ENCODE results near the gene IL31. TPM values are rescaled to one million over a fixed set of nuclear protein-coding genes. Genes with fewer than 3 reads are reported as not detected.

IL31 gene
- total RNA-seq, 2 experiments from 2014 or later, result not detected

DNA sequence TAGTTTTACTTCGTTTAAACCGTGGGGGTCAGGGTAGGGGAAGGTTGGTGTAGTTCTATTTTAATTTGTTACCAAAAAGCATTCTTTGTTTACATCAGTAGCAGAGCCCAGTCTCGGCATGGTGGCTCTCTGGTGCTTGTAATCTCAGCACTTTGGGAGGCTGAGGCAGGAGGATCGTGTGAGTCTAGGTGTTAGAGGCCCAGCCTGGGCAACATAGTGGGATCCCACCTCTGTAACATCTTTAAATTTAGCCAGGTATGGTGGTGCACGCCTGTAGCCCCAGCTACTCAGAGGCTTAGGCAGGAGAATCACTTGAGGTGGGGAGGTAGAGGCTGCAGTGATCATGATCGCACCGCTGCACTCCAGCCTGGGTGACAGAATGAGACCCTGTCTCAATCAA is 11.1 kb upstream of the IL31 start:
- CTCF ChIA-PET (ENCODE audit: unreplicated experiment), result no interaction called here
- no peak overlapping the region for H3K27ac ChIP-seq (ENCODE audit: low read depth, low read length, poor library complexity, severe bottlenecking)
- no TSS peak for BruUV-seq (replicated peaks)

GRCh38 chr12:122184517-122184916 is 10.5 kb upstream of the IL31 start:
- Histone ChIP-seq H4K20me1 (ENCODE audit: insufficient read depth, low read length) (no peaks in the 10 kb centered on the region), H3K79me2 (ENCODE audit: insufficient read depth, low read depth, low read length) (no peaks in the 10 kb centered on the region), H3K36me3 (ENCODE audit: insufficient read depth, low read length) (no peaks in the 10 kb centered on the region), H3K27ac (ENCODE audit: low read depth, low read length, poor library complexity, severe bottlenecking) (no peak overlapping the region), H3K4me3 (ENCODE audit: low read depth, low read length, poor library complexity, severe bottlenecking) (no peak overlapping the region), H3K9me2 (ENCODE audit: insufficient read depth, low read length) (no peaks in the 10 kb centered on the region), H3K4me2 (ENCODE audit: low read length) (no peak overlapping the region), H3K4me1 (ENCODE audit: insufficient read depth, low read length, poor library complexity, severe bottlenecking) (no peaks in the 10 kb centered on the region), H3K9me3 (ENCODE audit: low read length) (no peaks in the 10 kb centered on the region), H2AFZ (ENCODE audit: low read length) (0 out of 2 replicates have a peak overlapping the region, but pooled peaks have one; percentile 17)
- DNase-seq (ENCODE audit: low spot score), result no peak
- intact Hi-C loops (cut with micrococcal nuclease; ENCODE audit: unreplicated experiment), result no loop called here
- POLR2A ChIA-PET, result no interaction called here
- TF ChIP-seq EZH2phosphoT487 (IDR thresholded peaks at IDR 0.05; ENCODE audit: borderline replicate concordance, low read depth, low read length), result no peak
- TF ChIP-seq CTCF (conservative IDR thresholded peaks at IDR 0.05; ENCODE audit: low read length), result no peak
- BruUV-seq (replicated peaks), result no TSS peak
- CTCF ChIA-PET (ENCODE audit: unreplicated experiment), result no interaction called here

More for the DNA sequence above, 11.1 kb upstream of the IL31 start:
- no peaks in the 10 kb centered on the region for H3K36me3 ChIP-seq (ENCODE audit: insufficient read depth, low read length)
- POLR2A ChIA-PET, result no interaction called here
- H3K9me2 ChIP-seq (ENCODE audit: insufficient read depth, low read length), result no peaks in the 10 kb centered on the region
- H3K4me3 ChIP-seq (ENCODE audit: low read depth, low read length, poor library complexity, severe bottlenecking), result no peak overlapping the region
- no peak overlapping the region for H3K4me2 ChIP-seq (ENCODE audit: low read length)
- no peak overlapping the region for H2AFZ ChIP-seq (ENCODE audit: low read length)
- no peak for DNase-seq (ENCODE audit: low spot score)
- TF ChIP-seq CTCF (conservative IDR thresholded peaks at IDR 0.05; ENCODE audit: low read length) (no peak), EZH2phosphoT487 (IDR thresholded peaks at IDR 0.05; ENCODE audit: borderline replicate concordance, low read depth, low read length) (no peak)
- no peaks in the 10 kb centered on the region for H3K79me2 ChIP-seq (ENCODE audit: insufficient read depth, low read depth, low read length)
- intact Hi-C loops (cut with micrococcal nuclease; ENCODE audit: unreplicated experiment), result no loop called here
- no peaks in the 10 kb centered on the region for H4K20me1 ChIP-seq (ENCODE audit: insufficient read depth, low read length)
- H3K9me3 ChIP-seq (ENCODE audit: low read length), result no peaks in the 10 kb centered on the region
- no peaks in the 10 kb centered on the region for H3K4me1 ChIP-seq (ENCODE audit: insufficient read depth, low read length, poor library complexity, severe bottlenecking)

DNA sequence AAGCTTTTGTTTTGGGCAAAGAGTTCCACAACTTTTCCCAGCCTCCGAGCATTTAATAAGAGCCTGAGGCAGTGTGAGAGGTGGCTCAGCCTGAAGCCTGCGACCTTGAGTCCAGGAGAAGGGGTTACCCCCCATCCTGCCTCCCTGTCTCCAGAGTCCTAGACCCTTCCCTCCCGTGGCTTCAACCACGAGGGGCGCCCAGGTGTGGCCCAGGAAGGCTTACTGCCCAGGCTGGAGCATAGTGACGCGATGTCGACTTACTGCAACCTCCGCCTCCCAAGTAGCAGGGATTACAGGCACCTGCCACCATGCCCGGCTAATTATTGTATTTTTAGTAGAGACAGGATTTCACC is 9.5 kb upstream of the IL31 start:
- H3K9me2 ChIP-seq (ENCODE audit: insufficient read depth, low read length), result no peaks in the 10 kb centered on the region
- H3K4me1 ChIP-seq (ENCODE audit: insufficient read depth, low read length, poor library complexity, severe bottlenecking), result no peaks in the 10 kb centered on the region
- ChIA-PET POLR2A (interaction anchor here (0.6 kb wide), 1 partner anchor 85 kb away, joined by 3 read pairs; no protein-coding TSS in a partner anchor), CTCF (ENCODE audit: unreplicated experiment) (no interaction called here)
- H2AFZ ChIP-seq (ENCODE audit: low read length), result no peak overlapping the region
- intact Hi-C loops (cut with micrococcal nuclease; ENCODE audit: unreplicated experiment), result no loop called here
- BruUV-seq (replicated peaks), result no TSS peak
- H4K20me1 ChIP-seq (ENCODE audit: insufficient read depth, low read length), result no peaks in the 10 kb centered on the region
- H3K4me2 ChIP-seq (ENCODE audit: low read length), result no peak overlapping the region; the same call in 1 of the 2 replicates
- TF ChIP-seq CTCF (conservative IDR thresholded peaks at IDR 0.05; ENCODE audit: low read length) (no peak), EZH2phosphoT487 (IDR thresholded peaks at IDR 0.05; ENCODE audit: borderline replicate concordance, low read depth, low read length) (no peak)
- no peaks in the 10 kb centered on the region for H3K36me3 ChIP-seq (ENCODE audit: insufficient read depth, low read length)
- no peak for DNase-seq (ENCODE audit: low spot score)
- H3K4me3 ChIP-seq (ENCODE audit: low read depth, low read length, poor library complexity, severe bottlenecking), result no peak overlapping the region
- H3K9me3 ChIP-seq (ENCODE audit: low read length), result no peaks in the 10 kb centered on the region
- H3K27ac ChIP-seq (ENCODE audit: low read depth, low read length, poor library complexity, severe bottlenecking), result no peak overlapping the region
- H3K79me2 ChIP-seq (ENCODE audit: insufficient read depth, low read depth, low read length), result no peaks in the 10 kb centered on the region

All from OCI-LY7 (cell line).